Measurements from ENCODE around the gene ACADVL.
A peak's percentile ranks its signal among the peaks of the same experiment; 100 is the strongest.

The ACADVL gene

DNA sequence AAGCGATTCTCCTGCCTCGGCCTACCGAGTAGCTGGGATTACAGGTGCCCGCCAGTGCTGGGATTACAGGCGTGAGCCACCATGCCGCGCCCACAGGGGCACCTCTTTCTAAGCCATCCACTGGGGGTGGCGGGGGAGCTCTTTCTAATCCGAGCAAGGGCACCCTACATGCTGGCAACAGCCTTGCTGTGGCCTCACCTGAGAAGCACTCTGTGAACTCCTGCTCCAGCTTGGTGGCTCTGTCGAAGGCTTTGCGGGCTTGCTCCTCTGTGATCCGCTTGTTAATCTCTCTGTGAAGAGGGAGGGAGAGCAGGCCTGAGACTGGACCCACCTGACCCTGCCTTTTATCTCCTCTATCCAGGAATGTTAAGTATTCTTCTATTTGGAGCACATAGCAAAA is 28.7 kb upstream of the ACADVL start:
- no peak for DNase-seq (ENCODE audit: low read depth in 3 of 3, low spot score in 1 of 3)

DNA sequence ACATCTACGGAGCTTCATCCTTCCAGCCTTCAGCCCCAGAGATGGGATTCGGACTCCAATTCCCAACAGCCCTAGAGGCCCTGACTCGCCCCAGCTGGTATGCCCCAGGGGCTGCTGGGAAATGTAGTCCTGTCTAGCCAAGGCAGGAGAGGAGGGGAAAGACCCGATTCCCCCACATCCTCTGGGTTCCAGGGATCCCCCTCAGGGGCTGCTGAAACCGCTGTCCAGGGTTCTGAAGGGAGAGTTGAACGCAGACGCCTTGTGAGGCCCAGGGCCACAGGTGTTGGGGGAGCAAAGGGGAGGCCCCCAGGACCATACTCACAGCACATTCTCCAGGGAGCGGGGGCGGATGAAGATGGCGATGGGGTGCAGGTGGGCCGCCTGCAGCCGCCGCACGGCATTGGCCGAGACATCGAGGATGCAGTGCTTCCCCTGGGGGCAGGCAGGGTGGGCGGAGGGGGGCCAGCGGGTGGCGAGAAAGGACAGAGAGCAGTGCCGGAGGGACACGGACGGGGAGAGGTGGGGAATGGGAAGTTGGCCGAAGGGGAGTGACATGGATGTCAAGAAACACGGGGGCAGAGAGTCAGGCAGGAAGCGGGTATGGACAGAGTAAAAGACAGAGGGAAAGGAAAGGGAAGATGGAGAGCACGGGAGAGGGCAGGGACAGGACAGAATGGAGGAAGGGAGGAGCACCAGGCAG is 28.0 kb upstream of the ACADVL start:
- no peak for DNase-seq (ENCODE audit: low read depth in 3 of 3, low spot score in 1 of 3)

DNA sequence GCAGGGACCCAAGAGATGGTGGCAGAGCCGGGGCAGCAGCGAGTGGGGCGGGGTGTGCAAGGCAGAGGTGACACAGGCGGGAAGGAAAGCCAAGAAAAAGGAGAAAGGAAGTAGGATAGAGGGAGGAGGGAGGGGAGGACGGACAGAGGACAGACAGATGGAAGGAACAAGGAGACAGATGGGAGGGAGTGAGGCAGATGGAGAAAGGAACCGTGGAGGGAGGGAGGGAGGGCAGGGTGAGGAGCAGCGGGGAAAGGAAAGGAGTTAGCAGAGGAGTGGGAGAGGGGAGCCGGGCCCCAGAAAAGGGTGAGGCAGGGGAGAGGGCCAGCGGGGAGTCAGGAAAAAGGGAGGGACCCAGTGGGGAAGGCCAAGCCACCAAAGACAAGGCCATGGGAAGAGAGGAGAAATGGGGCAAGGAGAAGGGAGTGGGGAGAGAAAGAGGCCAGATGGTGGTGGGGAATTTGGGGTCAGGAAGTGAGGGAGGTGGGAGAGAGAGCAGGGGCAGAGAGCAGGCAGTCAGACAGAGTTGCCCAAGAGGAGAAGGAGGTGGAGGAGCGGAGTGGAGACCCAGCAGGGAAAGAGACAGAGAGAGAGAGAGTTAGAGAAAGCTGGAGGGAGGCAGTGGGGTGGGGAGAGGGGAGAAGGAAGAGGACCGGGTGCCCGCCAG is 27.3 kb upstream of the ACADVL start:
- no peak for DNase-seq (ENCODE audit: low read depth in 3 of 3, low spot score in 1 of 3)

DNA sequence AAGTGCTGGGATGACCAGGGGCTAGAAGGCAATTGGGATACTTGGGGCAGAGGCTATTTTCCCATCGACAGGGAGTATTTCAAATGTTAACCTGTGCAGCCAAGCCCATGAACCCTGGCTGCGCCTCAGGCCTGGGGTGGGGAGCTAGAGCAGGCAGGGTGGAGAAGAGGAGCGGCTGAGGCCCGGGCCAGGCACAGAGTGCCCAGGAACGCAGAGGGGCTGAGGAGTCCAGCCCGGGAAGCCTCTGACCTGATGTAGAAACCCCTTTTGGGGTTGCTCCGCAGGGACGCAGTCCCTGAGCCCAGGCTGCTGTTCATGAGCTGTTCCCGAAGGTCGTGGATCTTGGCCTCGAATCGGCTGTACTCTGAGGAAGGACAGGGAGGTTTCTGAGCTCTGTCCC is 23.8 kb upstream of the ACADVL start:
- DNase-seq (ENCODE audit: low read depth in 3 of 3, low spot score in 1 of 3): no peak

DNA sequence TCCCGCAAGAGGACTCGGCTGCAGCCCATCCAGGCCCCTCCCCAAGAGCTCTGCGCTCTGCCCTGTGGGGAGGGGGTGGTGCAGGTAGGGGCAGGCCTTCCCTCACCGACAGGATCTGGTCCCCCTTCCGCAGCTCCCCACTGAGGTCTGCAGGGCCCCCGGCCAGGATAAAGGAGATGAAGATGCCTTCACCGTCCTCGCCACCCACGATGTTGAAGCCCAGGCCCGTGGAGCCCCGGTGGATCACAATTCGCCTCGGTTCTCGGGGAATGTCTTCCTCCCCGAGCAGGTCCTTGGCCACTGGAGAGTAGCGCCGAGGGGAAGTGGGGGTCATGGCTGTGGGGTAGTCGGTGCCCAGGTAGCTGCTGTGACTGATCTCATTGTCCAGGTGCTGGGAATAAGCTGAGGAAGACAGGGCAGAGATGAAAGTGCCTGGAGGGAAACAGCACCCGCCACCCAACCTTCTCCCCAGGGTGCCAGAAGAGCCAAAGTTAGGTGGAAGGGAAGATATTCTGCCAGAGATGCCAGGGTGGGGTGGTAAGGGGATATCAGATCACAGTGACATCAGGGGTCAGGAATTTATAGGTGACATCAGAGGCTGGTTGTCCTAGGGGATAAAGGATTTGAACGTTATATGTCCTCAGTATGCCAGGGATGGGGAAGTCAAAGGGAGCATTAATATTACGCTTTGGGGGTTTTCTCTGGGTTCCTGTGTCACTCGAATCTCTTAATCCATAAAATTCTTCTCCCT is 22.9 kb upstream of the ACADVL start:
- no peak for DNase-seq (ENCODE audit: low read depth in 3 of 3, low spot score in 1 of 3)

DNA sequence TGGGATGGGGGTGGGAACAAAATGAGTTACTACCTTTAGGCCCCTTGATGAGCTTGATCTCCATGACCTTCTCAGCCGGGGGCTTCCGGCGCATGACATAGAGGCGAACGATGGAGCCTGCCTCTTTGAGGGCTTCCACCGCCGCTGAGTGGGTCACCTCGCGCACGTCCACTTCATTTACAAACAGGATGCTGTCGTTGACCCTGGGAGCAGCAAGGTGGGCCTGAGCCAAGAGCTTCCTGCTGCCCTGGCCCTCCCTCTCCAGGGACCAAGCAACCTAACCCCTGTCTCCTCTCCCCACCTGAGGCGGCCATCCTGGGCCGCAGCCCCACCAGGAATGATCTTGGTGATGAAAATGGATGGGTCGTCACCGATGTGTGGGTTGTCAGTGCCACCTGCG is 16.3 kb upstream of the ACADVL start:
- no peak for DNase-seq (ENCODE audit: low read depth in 3 of 3, low spot score in 1 of 3)

DNA sequence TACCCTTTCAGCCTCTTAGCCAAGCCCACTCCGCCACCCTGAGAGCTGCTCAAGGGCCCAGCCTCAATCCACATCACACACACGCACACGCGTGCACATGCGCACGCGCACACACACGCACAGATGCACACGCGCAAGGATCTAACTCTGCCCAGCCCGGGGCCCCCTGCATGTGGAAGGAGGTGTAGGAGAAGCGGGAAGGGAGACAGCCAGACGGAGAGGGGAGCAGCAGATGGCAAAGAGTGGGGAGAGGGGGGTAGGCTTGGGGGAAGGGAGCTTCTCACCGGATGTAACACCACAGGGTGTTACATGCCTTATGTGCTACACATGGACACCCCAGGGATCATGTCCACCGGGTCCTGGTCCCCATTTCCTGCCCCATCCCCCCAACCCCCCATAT is 15.4 kb upstream of the ACADVL start:
- no peak for DNase-seq (ENCODE audit: low read depth in 3 of 3, low spot score in 1 of 3)

DNA sequence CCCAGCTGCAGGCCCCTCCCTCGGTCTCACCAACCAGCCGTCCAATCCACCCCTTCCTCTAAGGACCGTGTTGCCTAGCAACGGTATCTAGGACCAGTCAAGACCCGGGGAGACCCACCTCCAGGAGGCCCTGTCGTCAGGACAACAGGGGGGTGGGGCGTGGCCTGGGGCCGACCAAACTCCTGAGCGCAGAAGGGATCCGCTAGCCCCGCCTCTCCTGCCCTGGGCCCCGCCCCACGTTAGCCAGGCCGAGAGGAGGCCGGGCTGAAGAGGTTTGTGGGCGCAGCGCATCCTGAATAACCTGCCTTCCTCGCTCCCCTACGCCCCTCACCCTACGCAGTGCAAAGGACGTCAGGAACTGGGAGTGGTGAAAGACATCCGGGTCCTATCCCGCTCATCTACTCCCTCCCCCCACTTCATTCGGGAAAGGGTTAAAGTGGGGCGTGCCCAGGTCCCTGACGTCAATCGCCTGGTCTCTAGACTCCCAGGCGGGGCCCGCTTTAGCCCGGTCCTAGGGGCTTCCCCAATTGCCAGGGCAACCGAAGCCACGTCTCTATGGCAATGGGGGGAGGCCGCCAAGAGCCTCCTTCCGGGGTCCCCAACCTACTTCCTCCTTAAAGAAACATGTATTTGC is 14.8 kb upstream of the ACADVL start:
- DNase-seq (ENCODE audit: low read depth in 3 of 3, low spot score in 1 of 3): peak; percentile 80 to 90 (median 85)

DNA sequence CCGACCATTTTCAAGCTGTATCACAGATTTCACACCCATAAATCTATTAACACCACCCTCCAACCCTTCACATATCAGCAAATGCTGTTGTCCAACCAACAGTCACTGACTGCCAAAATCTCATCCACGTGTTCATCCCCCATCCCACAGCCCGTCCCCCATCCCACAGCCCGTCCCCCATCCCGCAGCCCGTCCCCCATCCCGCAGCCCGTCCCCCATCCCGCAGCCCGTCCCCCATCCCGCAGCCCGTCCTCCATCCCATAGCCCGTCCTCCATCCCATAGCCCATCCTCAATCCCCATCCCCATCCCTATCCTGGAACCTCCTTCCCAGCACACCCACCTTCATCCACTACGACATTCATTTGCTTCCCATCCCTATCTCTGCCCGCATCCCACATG is 14.2 kb upstream of the ACADVL start:
- no peak for DNase-seq (ENCODE audit: low read depth in 3 of 3, low spot score in 1 of 3)

DNA sequence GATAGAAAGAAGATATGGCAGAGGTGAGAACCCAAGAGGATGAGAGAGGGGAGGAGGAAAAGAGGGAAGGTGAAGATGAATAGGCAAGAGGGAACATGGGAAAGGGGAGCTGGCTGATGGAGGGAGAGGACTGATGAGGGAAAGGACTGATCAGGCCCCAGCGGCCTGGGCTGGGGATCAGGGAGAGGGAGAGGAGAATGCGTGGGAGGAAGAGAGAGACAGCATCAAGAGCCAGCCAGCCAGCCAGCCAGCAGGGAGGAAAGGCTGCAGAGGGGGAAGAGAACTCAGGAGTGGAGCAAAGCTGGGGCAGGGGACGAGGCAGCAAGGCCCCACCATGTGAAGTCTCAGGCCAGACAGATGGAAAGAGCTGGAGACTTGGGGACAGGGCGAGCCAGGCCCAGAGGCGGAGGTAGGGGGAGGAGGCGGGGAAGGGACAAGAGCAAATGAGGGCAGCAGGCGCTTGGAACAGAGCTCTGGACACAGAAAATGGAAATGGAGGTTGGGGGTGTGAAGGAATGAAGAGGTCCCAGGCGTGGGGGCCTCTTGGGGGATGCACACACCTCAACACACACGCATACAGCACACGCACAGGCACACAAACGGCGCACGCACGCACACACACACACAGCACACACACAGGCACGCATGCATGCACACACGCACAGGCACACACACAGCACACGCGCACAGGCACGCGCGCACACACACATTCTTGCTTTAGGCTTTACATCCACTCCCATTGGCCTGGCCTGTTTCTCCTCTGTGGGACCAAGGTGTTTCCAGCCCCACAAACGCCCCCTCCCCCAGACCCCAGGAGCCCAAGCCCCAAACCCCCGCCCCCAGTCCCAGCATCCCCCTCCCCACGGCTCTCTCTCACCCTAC is 12.4 kb upstream of the ACADVL start:
- no peak for DNase-seq (ENCODE audit: low read depth in 3 of 3, low spot score in 1 of 3)

DNA sequence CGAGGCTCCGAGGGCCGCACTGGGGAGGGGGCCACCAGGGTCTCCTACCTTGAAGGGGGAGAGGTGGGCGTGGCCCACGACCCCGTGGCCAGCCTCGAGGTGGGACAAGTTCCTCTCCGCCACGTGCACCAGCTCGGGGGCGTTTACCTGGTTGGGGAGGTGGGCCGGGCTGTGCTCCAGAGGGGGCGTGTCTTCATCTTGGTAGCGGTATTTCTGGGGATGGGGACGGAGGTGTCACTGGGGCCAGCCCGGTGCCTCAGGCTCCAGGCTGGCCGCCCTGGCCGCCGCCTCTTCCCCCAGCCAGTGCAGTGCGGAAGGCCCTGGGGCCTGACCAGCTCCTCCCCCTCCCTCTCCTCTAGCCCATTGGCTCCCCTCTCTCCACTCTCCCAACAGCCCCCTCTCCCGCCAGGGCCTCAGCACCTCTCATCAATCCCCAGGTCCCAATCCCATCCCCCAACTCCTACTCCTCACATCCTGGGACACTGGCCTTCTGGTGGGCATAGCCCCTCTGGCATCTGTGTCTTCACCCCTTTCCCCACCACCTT is 11.6 kb upstream of the ACADVL start:
- DNase-seq (ENCODE audit: low read depth in 3 of 3, low spot score in 1 of 3): no peak

DNA sequence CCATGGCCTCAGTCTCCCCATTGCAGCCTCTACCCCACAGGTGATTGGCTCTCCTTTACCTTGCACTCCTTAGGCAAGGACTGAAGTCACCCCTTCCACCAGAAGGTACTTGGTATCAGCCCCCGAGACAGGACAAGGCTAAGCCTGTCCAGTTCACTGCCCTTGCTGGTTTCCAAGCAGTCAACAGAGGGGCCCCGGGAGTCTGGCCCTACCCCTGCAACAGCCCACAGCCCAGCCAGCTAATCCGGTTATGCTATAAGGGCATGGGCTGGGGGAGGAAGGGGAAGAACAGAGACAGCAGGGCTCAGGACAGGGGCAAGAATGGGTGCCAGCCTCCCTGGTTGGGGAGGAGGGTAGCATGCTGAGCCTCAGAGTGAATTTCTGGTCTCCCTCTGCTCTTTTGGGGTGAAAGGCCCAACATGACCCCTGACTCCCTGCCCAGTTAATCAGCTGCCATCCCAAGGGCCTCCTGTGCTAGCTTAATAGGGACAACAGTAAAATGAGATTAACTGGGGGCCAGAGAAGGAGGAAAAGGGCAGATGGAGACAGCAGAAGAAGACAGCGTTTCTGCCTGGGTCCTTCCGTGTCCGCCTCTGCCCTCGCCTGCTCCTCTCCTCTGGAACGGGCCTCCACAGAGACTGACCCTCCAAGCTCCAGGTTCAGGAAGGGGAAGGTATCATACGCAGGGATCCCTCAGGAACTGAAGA is 10.8 kb upstream of the ACADVL start:
- DNase-seq (ENCODE audit: low read depth in 3 of 3, low spot score in 1 of 3): no peak

DNA sequence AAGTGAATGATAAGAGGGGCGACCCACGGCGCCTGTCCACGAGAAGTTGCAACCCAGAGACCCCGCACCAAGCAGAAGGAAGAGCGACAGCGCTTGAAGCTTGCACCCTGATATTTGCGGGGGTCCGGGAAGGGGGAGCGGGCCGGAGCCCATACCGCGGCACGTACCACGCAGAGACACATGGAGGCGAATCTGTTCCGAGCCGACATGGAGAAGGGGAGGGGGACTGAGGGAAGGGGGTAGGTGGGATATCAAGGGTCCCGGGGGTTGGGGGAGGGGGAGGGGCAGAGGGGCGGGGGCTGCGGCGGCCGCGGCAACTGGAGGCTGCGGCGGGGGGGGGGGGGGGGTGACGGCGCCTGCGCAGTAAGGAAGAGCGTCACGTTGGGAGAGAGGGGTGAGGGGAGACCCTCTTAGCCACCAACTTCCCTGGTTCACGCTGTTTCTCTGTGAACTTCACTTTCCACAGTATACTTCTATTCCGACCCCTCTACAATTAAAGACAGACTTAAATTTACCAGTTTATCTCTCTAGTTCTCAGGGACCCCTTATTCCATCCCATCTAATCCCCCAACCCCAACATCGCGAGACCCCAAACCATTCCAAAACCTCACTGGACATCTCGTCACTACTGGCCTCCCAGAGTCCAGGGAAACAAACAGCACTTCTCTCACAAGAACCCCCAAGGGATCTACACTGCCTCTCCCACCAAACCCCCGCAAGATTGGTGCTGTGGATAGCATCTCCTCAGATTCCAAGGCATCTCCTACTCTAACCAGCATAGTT is 8.1 kb upstream of the ACADVL start:
- no peak for DNase-seq (ENCODE audit: low read depth in 3 of 3, low spot score in 1 of 3)

DNA sequence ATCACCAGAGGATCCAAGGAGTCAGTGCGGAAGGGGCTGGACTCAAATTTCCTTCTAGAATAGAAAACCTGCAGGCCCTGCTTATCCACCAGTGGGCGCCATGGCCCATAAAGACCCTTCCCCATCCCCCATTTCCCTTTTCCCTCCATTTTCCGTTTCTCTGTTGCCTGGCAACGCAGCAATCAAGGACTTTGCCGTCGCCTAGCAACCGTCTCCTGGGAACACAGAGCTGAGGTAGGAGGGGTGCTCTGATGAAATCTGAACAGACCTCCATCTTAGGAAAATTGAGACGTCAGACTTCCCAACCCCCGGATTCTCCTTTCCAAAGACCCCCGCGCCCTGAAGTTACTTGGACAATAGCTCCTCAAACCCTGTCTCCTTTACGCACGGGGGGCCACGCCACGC is 5.8 kb upstream of the ACADVL start:
- no peak for DNase-seq (ENCODE audit: low read depth in 3 of 3, low spot score in 1 of 3)

DNA sequence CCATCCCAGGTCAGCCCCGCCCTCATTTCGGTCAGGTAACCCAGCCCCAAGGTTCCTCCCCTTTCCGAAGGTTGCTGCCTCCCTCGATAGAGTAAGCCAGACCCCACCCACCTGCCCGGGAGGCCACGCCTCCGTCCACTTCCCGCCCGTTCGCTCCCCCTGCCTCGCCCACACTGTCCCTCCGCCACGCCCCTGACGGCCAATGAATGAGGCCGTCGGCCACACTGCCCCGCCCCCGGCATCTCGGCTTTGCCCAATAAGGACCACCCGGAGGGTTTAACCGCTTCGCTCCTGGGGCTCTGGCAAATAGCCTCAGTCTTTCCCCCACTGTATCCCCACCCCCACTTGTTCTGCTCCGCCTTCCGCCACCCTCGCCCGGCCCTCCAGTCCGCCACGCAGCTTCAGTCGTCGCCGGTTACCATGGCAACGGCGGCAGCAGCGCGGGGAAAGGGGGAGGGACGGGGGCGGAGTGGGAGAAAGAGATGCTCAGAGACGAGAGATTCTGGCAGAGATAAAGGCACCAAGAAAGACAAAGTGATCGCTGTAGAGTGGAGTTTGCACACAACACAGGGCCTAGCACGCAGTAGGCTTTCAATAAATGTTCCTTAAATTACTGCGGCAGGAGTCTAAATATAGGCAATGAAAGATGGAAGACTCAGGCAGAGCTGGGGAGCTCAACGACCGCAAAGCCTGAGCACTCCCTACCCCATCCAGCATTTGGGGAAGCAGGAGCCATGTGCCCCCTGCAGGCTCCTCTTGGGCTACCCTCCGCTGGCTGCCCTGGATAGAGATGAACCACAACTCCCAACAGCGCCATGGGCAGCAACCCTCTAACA is 5.2 kb upstream of the ACADVL start:
- peak; percentile 97 to 98 (median 98) for DNase-seq (ENCODE audit: low read depth in 3 of 3, low spot score in 1 of 3)

DNA sequence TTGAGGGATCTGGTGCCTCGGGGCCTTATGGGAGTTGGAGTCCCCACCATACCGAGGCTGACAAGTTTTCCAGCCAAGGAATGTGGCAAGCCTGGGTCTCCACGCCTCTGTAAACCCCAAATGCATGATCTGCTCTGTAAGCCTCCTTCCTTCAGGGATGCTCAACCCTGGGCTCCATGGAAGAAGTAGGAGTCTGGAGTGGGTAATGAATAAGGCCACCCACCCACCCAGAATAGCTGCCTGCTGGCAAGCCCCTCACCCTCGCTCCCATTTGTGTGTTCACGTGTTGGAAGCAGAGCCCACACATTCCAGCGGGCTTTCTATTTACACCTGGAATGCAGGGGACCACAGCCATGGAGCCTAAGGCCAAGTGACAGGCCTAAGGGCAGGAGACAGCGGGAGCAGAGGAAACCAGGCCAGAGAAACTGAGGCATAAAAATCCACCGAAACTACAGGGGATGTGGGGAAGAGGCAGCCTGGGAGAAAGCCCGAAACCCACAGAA is 4.6 kb upstream of the ACADVL start:
- no peak for DNase-seq (ENCODE audit: low read depth in 3 of 3, low spot score in 1 of 3)

DNA sequence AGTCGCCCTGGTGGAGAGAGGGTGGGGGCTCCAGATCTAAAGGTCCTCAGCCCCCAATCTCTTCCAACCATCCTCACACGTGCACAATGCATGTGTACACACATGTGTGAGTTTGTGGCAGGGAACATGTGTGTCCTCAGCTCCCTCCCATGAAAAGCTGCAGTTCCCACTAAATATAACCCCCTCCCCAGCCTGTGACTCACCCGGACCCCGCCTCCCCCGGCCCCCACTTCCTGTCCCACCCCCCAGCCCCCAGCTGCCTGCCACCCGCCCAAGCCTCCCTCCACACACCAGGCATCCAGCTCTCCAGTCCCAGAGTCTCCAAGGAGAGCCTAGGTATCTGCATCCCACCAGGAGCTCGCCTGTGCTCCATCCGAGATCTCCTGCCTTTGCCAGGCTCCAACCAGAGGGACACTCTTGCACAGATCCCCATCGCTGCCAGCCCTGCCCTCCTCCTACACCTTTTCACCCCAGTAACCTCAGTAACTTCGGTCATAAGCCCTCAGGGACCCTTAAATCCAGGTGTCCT is 4.0 kb upstream of the ACADVL start:
- no peak for DNase-seq (ENCODE audit: low read depth in 3 of 3, low spot score in 1 of 3)

All from stimulated activated CD4-positive, alpha-beta T cell treated with anti-CD3 and anti-CD28 coated beads, TNF-alpha, amount 100 ng/mL, for 1 hour (primary cell).